H9 (cell line): ENCODE results near the gene IP6K3. TPM values are rescaled to one million over a fixed set of nuclear protein-coding genes. Genes with fewer than 3 reads are reported as not detected.

Source experiments
- DNase-seq: peaks from one replicate; pipeline ENCODE4 v3.0.0-alpha.2; 2017
- H2AFZ ChIP-seq: one replicate; pipeline ENCODE4 v1.6.1; 2013; ENCODE audit warnings: mild to moderate bottlenecking, low read length, control low read depth, moderate library complexity
- H2AK5ac ChIP-seq: 2 replicates; pipeline ENCODE4 v1.6.1; 2013; ENCODE audit warnings: low read length, control low read depth, mixed read lengths; ENCODE audit not compliant: insufficient read length
- H2BK120ac ChIP-seq: one replicate; pipeline ENCODE4 v1.6.1; 2013; ENCODE audit warnings: low read depth, mild to moderate bottlenecking, low read length, control low read depth, inconsistent platforms; ENCODE audit not compliant: poor library complexity, severe bottlenecking
- H2BK12ac ChIP-seq: 2 replicates; pipeline ENCODE4 v1.6.1; 2013; ENCODE audit warnings: low read length, control low read depth, mixed read lengths, low read depth; ENCODE audit not compliant: insufficient read length
- H2BK15ac ChIP-seq: 2 replicates; pipeline ENCODE4 v1.6.1; 2013; ENCODE audit warnings: low read depth, low read length, control low read depth
- H2BK20ac ChIP-seq: one replicate; pipeline ENCODE4 v1.6.1; 2013; ENCODE audit warnings: low read depth, mild to moderate bottlenecking, low read length, control low read depth, inconsistent platforms; ENCODE audit not compliant: poor library complexity, severe bottlenecking
- H2BK5ac ChIP-seq: 2 replicates; pipeline ENCODE4 v1.6.1; 2013; ENCODE audit warnings: low read length, control low read depth, mixed read lengths; ENCODE audit not compliant: insufficient read length
- H3K14ac ChIP-seq: 2 replicates; pipeline ENCODE4 v1.6.1; 2013; ENCODE audit warnings: low read length, control low read depth; ENCODE audit not compliant: insufficient read depth
- H3K18ac ChIP-seq: 2 replicates; pipeline ENCODE4 v1.6.1; 2013; ENCODE audit warnings: low read depth, mild to moderate bottlenecking, mixed read lengths, low read length, control low read depth; ENCODE audit not compliant: insufficient read length
- H3K23ac ChIP-seq: 2 replicates; pipeline ENCODE4 v1.6.1; 2013; ENCODE audit warnings: low read length, control low read depth, mixed read lengths, low read depth; ENCODE audit not compliant: insufficient read length
- H3K23me2 ChIP-seq: 2 replicates; pipeline ENCODE4 v1.6.1; 2013; ENCODE audit warnings: low read depth, mild to moderate bottlenecking, mixed read lengths, low read length, control low read depth; ENCODE audit not compliant: insufficient read length, poor library complexity, severe bottlenecking
- H3K27ac ChIP-seq: 2 replicates; pipeline ENCODE4 v1.5.1; 2013; ENCODE audit warnings: low read length, control low read depth, mixed read lengths, low read depth; ENCODE audit not compliant: insufficient read length
- H3K27me3 ChIP-seq: 2 replicates; pipeline ENCODE4 v1.6.1; 2013; ENCODE audit warnings: low read length, control low read depth, inconsistent platforms; ENCODE audit not compliant: insufficient read depth
- H3K4ac ChIP-seq: 2 replicates; pipeline ENCODE4 v1.6.1; 2013; ENCODE audit warnings: low read depth, mild to moderate bottlenecking, control low read depth, inconsistent platforms, low read length, moderate library complexity
- H3K4me1 ChIP-seq: 2 replicates; pipeline ENCODE4 v1.6.1; 2013; ENCODE audit warnings: low read length, control low read depth, inconsistent platforms; ENCODE audit not compliant: insufficient read depth
- H3K4me2 ChIP-seq: 2 replicates; pipeline ENCODE4 v1.6.1; 2013; ENCODE audit warnings: low read length, control low read depth, mixed read lengths; ENCODE audit not compliant: insufficient read length, insufficient read depth
- H3K56ac ChIP-seq: 2 replicates; pipeline ENCODE4 v1.6.1; 2013; ENCODE audit warnings: low read depth, mild to moderate bottlenecking, mixed read lengths, low read length, control low read depth; ENCODE audit not compliant: insufficient read length
- H3K79me1 ChIP-seq: 2 replicates; pipeline ENCODE4 v1.6.1; 2013; ENCODE audit warnings: low read depth, mild to moderate bottlenecking, moderate library complexity, low read length, control low read depth, inconsistent platforms; ENCODE audit not compliant: insufficient read depth, poor library complexity, severe bottlenecking
- H3K79me2 ChIP-seq: 2 replicates; pipeline ENCODE4 v1.6.1; 2013; ENCODE audit warnings: low read length, control low read depth, inconsistent platforms; ENCODE audit not compliant: insufficient read depth
- H3K9ac ChIP-seq: 2 replicates; pipeline ENCODE4 v1.6.1; 2013; ENCODE audit warnings: low read length, control low read depth, mixed read lengths; ENCODE audit not compliant: insufficient read length; ENCODE audit errors: extremely low read depth
- H3K9me3 ChIP-seq: one replicate; pipeline ENCODE4 v1.6.1; 2013; ENCODE audit warnings: low read depth, low read length, inconsistent platforms; ENCODE audit not compliant: control insufficient read depth
- H3T11ph ChIP-seq: one replicate; pipeline ENCODE4 v1.6.1; 2013; ENCODE audit warnings: mild to moderate bottlenecking, low read length, control low read depth, inconsistent platforms
- H4K20me1 ChIP-seq: one replicate; pipeline ENCODE4 v1.6.1; 2013; ENCODE audit not compliant: control insufficient read depth, insufficient read length, insufficient read depth
- H4K5ac ChIP-seq: 2 replicates; pipeline ENCODE4 v1.6.1; 2013; ENCODE audit warnings: low read depth, mild to moderate bottlenecking, mixed read lengths, low read length, control low read depth; ENCODE audit not compliant: insufficient read length
- H4K8ac ChIP-seq: replicated peaks from 2 replicates; pipeline ENCODE4 v1.6.1; 2013; ENCODE audit warnings: low read length, control low read depth, mixed read lengths, low read depth; ENCODE audit not compliant: insufficient read length
- H4K91ac ChIP-seq: 2 replicates; pipeline ENCODE4 v1.6.1; 2013; ENCODE audit warnings: low read depth, mild to moderate bottlenecking, moderate library complexity, mixed read lengths, low read length, control low read depth; ENCODE audit not compliant: insufficient read length
- H3K27ac Mint-ChIP-seq, 3 experiments: 2 replicates in 2 of 3; 3 replicates in 1 of 3; pipeline ENCODE4 v1.8.0; 2020 to 2021; ENCODE audit warnings: mixed read lengths in 3 of 3, mild to moderate bottlenecking in 1 of 3, moderate library complexity in 1 of 3
- H3K27me3 Mint-ChIP-seq: 2 replicates; pipeline ENCODE4 v1.8.0; 2021; ENCODE audit warnings: low read depth, mild to moderate bottlenecking, moderate library complexity, mixed read lengths
- H3K36me3 Mint-ChIP-seq, 3 experiments: 2 replicates in 2 of 3; 3 replicates in 1 of 3; pipeline ENCODE4 v1.8.0; 2020 to 2021; ENCODE audit warnings: low read depth in 3 of 3, mixed read lengths in 3 of 3; ENCODE audit not compliant: insufficient read depth in 1 of 3
- H3K4me1 Mint-ChIP-seq, 2 experiments: 2 replicates each; pipeline ENCODE4 v1.8.0; 2020; ENCODE audit warnings: mixed read lengths in 2 of 2
- H3K4me3 Mint-ChIP-seq, 2 experiments: 2 replicates in 1 of 2; 3 replicates in 1 of 2; pipeline ENCODE4 v1.8.0; 2020 to 2021; ENCODE audit warnings: mild to moderate bottlenecking in 2 of 2, mixed read lengths in 2 of 2, moderate library complexity in 1 of 2
- H3K9me3 Mint-ChIP-seq, 2 experiments: 2 replicates in 1 of 2; 3 replicates in 1 of 2; pipeline ENCODE4 v1.8.0; 2020; ENCODE audit warnings: mild to moderate bottlenecking in 2 of 2, mixed read lengths in 2 of 2, moderate library complexity in 1 of 2
- CTCF ChIP-seq: fragments of 200-600 bp; sonication (generic); conservative IDR thresholded peaks from 3 replicates; pipeline ENCODE4 v1.8.0; 2021; ENCODE audit warnings: antibody characterized with exemption, mild to moderate bottlenecking
- WGBS: extraction: QIAGEN DNeasy Blood & Tissue Kit; methylation state at CpG from one replicate; pipeline ENCODE4 v1.1.7; 2013; ENCODE audit warnings: missing lambda C conversion rate, low lambda C conversion rate, mixed read lengths; ENCODE audit not compliant: insufficient read length; ENCODE audit errors: extremely low coverage; 5-methylcytosine and 5-hydroxymethylcytosine counted together
- total RNA-seq: library from RNA; stranded (reverse); gene quantifications from 2 replicates; pipeline ENCODE4 v1.2.1, GENCODE V29; 2021

Gene IP6K3
- total RNA-seq, 1 experiment from 2014 or later = 0.46 TPM

GRCh38 chr6:33781131-33781975 is 34.6 kb upstream of the IP6K3 start:
- no peak overlapping the region for H2AK5ac ChIP-seq
- peak overlapping the region; percentile 30 for H2BK12ac ChIP-seq
- no peak overlapping the region for H3K23ac ChIP-seq
- H4K91ac ChIP-seq = peak overlapping the region; percentile 7
- no peaks in the 10 kb centered on the region for H3K27me3 ChIP-seq
- no peak overlapping the region for H3T11ph ChIP-seq
- DNase-seq = peak; percentile 93
- no peaks in the 10 kb centered on the region for H4K20me1 ChIP-seq
- H3K4me1 ChIP-seq = peaks cover 26% of the 10 kb centered on the region; the same call in 1 of the 2 replicates
- H2BK15ac ChIP-seq = no peak overlapping the region
- H3K18ac ChIP-seq = peak overlapping the region; percentile 69
- H2BK120ac ChIP-seq = no peak overlapping the region
- Mint-ChIP-seq H3K27me3 (no peaks in the 10 kb centered on the region), H3K4me1 (peaks cover 73 to 75% of the 10 kb centered on the region in 2 experiments), H3K36me3 (peaks cover 43 to 90% (median 89%) of the 10 kb centered on the region in 3 experiments), H3K27ac (peak overlapping the region; percentile 87 to 98 (median 97)), H3K9me3 (no peaks in the 10 kb centered on the region), H3K4me3 (peak overlapping the region; percentile 26 to 28; a peak in 4 of 5 replicates)
- peaks cover 5% of the 10 kb centered on the region; the same call in 1 of the 2 replicates for H3K79me2 ChIP-seq
- no peak overlapping the region for H3K9ac ChIP-seq
- H4K8ac ChIP-seq = no peak overlapping the region
- peak overlapping the region; percentile 64 for H2BK5ac ChIP-seq
- no peak overlapping the region for H2BK20ac ChIP-seq
- H3K27ac ChIP-seq = peak overlapping the region; percentile 20
- H2AFZ ChIP-seq = no peak overlapping the region
- peak overlapping the region; percentile 54; the same call in 1 of the 2 replicates for H3K14ac ChIP-seq
- TF ChIP-seq CTCF = no peak
- peak overlapping the region; percentile 28 for H4K5ac ChIP-seq
- WGBS = no CpG with 5 or more reads among the region's 16 CpGs
- peaks cover 3% of the 10 kb centered on the region for H3K79me1 ChIP-seq
- no peaks in the 10 kb centered on the region for H3K23me2 ChIP-seq
- no peak overlapping the region for H3K4ac ChIP-seq
- H3K4me2 ChIP-seq = no peak overlapping the region
- H3K9me3 ChIP-seq = no peaks in the 10 kb centered on the region
- no peak overlapping the region for H3K56ac ChIP-seq
